Gastrocnemius medialis (tissue), 4 donors: Measurements from ENCODE around the gene PGGHG. TPM values are rescaled to one million over a fixed set of nuclear protein-coding genes. Genes with fewer than 3 reads are reported as not detected.
"Not testable (repeated sequence)": the region's sequence is repeated elsewhere in the genome, so short reads cannot be mapped to it uniquely, and the experiment has no call there.

Experiments
- ATAC-seq, 2 donors: fragments of 150-250 bp; one replicate each; pipeline ENCODE4 v1.9.1; 2016
- DNase-seq, 2 donors: peaks; one replicate each; pipeline ENCODE4 v3.0.0-alpha.2; 2019
- H3K27ac ChIP-seq, 4 donors: fragments of 200-600 bp; sonication (generic); 1 replicate in 1 of 4; 2 replicates in 3 of 4; pipeline ENCODE4 v1.5.1; 2016 to 2018; ENCODE audit warnings: mild to moderate bottlenecking in 2 of 4, moderate library complexity in 1 of 4
- H3K27me3 ChIP-seq, 3 donors: fragments of 200-600 bp; sonication (generic) in 2 of 3; 1 replicate in 1 of 3; 2 replicates in 2 of 3; pipeline versions ENCODE4 v1.5.1 to v1.6.0; 2016 to 2019; ENCODE audit warnings: mild to moderate bottlenecking in 1 of 3, moderate library complexity in 1 of 3
- H3K36me3 ChIP-seq, 2 donors: fragments of 200-600 bp; sonication (generic) in 1 of 2; one replicate each; pipeline ENCODE4 v1.5.1; 2017 to 2018
- H3K4me1 ChIP-seq, 2 donors: fragments of 200-600 bp; sonication (generic) in 1 of 2; one replicate each; pipeline ENCODE4 v1.5.1; 2016 to 2017; ENCODE audit warnings: mild to moderate bottlenecking in 2 of 2
- H3K4me3 ChIP-seq, 4 donors: fragments of 200-600 bp; sonication (generic) in 3 of 4; 1 replicate in 1 of 4; 2 replicates in 3 of 4; pipeline ENCODE4 v1.5.1; 2016 to 2019; ENCODE audit warnings: mild to moderate bottlenecking in 2 of 4
- H3K9me3 ChIP-seq, 3 donors: fragments of 200-600 bp; sonication (generic) in 2 of 3; 1 replicate in 1 of 3; 2 replicates in 2 of 3; pipeline ENCODE4 v1.5.1; 2016 to 2019
- CTCF ChIP-seq, 5 experiments: fragments of 450-650 bp in 3 of 5; fragments of 200-600 bp in 2 of 5; sonication (generic) in 2 of 5; IDR thresholded peaks in 4 of 5; conservative IDR thresholded peaks in 1 of 5; 1 replicate in 4 of 5; 2 replicates in 1 of 5; pipeline ENCODE4 v1.5.1; 2016 to 2019; ENCODE audit warnings: antibody characterized with exemption in 5 of 5, mild to moderate bottlenecking in 3 of 5, moderate library complexity in 3 of 5
- POLR2A ChIP-seq, 2 donors: fragments of 450-650 bp; IDR thresholded peaks; one replicate each; pipeline ENCODE4 v1.6.1; 2017; ENCODE audit warnings: antibody characterized with exemption in 2 of 2, mild to moderate bottlenecking in 2 of 2, moderate library complexity in 2 of 2
- in situ Hi-C, 4 donors: fragments of 200-750 bp; cut with MboI; loops; one replicate each; pipeline versions ENCODE4 v1.15.0 to v1.8.0; 2017; ENCODE audit warnings: low sequenced_read_pairs in 4 of 4
- intact Hi-C: fragments of 100-400 bp; cut with DNase I; formaldehyde crosslinking; loops from one replicate; pipeline ENCODE4 v1.15.1; 2023; ENCODE audit warnings: low total_unique reads
- total RNA-seq, 4 donors: library from RNA; depleted of rRNA; stranded (reverse); fragments of >200 nt; gene quantifications; one replicate each; pipeline versions ENCODE4 v1.1.0 to v1.2.3, GENCODE V29; 2016

The PGGHG gene
- total RNA-seq, 4 donors from 2014 or later = 0.98 to 3.4 (median 2.7) TPM

GRCh38 chr11:319121-319887 is 30.4 kb downstream of the PGGHG start:
- peaks cover 2 to 28% (median 5%) of the 10 kb centered on the region in 3 donors for H3K27me3 ChIP-seq
- peak overlapping the region; percentile 56 to 73 (median 66) for H3K4me3 ChIP-seq

DNA sequence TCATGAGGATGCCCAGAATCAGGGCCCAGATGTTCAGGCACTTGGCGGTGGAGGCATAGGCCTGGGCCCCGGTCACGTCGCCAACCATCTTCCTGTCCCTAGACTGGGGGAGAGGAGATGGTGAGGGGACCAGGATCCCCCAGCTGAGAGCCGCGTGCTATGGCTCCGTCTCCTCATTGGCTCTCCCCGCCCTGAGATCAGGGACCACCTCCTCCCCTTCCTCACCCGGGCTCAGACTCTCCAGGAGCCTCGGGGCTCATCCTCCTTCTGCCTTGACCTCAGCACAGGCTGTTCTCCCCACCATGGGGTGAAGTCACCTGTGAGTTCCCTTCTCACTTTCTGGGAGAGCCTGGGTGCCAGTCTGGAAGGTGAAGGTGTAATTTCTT is 31.0 kb downstream of the PGGHG start:
- H3K36me3 ChIP-seq, intact Hi-C loops, ATAC-seq, DNase-seq, in situ Hi-C loops, H3K4me1 ChIP-seq, H3K9me3 ChIP-seq: not testable (repeated sequence)
- peak overlapping the region; percentile 56 to 73 (median 66) for H3K4me3 ChIP-seq
- H3K27me3 ChIP-seq = peaks cover 2 to 28% (median 5%) of the 10 kb centered on the region in 3 donors
- peak overlapping the region; percentile 80 to 91 (median 86) for H3K27ac ChIP-seq

More at GRCh38 chr11:319121-319887, 30.4 kb downstream of the PGGHG start:
- H3K4me1 ChIP-seq, in situ Hi-C loops, DNase-seq, intact Hi-C loops, H3K36me3 ChIP-seq, H3K9me3 ChIP-seq: not testable (repeated sequence)
- peak; percentile 9 to 13 for ATAC-seq
- H3K27ac ChIP-seq = peak overlapping the region; percentile 79 to 91 (median 83)

- Histone ChIP-seq H3K4me3 (no peak overlapping the region), H3K36me3 (no peaks in the 10 kb centered on the region), H3K4me1 (peaks cover 18 to 33% of the 10 kb centered on the region in 2 donors), H3K27ac (peak overlapping the region; percentile 67 to 89 (median 80)), H3K9me3 (no peaks in the 10 kb centered on the region), H3K27me3 (peaks cover under 1 to 5% (median 2%) of the 10 kb centered on the region in 3 donors)
- ATAC-seq = no peak
- intact Hi-C loops = no loop called here
- no peak for DNase-seq
- TF ChIP-seq POLR2A (IDR thresholded peaks at IDR 0.05) = no peak
- TF ChIP-seq CTCF (IDR thresholded peaks at IDR 0.05 in 4 of 5, conservative IDR thresholded peaks at IDR 0.05 in 1 of 5) = no peak
- in situ Hi-C loops = no loop called here
Measured at GRCh38 chr11:324156-324555, 35.2 kb downstream of the PGGHG start.

DNA sequence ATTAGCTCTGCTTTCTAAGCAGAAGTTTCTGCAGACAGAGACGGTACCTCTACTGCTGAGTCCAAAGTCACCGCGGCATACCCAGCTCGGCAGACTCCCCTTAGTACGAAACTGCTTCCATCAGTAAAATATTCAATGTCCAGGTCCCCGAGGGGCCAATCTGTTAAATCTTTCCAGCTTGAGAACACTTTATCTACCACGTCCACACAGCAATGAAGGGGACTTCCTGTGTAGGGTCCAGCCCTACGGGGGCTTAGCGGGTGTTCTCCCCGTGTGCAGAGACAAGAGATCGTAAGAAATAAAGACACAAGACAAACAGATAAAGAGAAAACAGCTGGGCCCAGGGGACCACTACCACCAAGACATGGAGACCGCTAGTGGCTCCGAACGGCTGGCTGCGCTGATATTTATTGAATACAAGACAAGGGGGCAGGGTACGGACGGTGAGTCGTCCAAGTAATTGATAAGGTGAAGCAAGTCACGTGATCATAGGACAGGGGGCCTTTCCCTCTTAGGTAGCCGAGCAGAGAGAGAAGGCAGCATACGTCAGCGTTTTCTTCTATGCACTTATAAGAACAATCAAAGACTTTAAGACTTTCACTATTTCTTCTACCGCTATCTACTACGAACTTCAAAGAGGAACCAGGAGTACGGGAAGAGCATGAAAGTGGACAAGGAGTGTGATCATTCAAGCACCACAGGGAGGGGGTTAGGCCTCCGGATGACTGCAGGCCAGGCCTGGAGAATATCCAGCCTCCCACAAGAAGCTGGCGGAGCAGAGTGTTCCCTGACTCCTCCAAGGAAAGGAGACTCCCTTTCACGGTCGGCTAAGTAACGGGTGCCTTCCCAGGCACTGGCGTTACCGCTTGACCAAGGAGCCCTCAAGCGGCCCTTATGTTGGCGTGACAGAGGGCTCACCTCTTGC is 35.9 kb downstream of the PGGHG start:
- H3K27me3 ChIP-seq, in situ Hi-C loops, intact Hi-C loops, ATAC-seq, H3K9me3 ChIP-seq, H3K36me3 ChIP-seq: not testable (repeated sequence)
- peak in 1 of 2 donors; percentile 74 for DNase-seq
- Histone ChIP-seq H3K4me3 (peak overlapping the region in 3 of 4 donors; percentile 1 to 22 (median 10)), H3K27ac (peak overlapping the region; percentile 79 to 89 (median 84)), H3K4me1 (peaks cover 18 to 33% of the 10 kb centered on the region in 2 donors)

- no peak overlapping the region for H3K4me3 ChIP-seq
- no peaks in the 10 kb centered on the region for H3K27me3 ChIP-seq
- ATAC-seq (no peak), DNase-seq (no peak)
- peaks cover 18 to 33% of the 10 kb centered on the region in 2 donors for H3K4me1 ChIP-seq
- in situ Hi-C loops (no loop called here), intact Hi-C loops (no loop called here)
- no peaks in the 10 kb centered on the region for H3K9me3 ChIP-seq
- H3K27ac ChIP-seq = peak overlapping the region; percentile 79 to 89 (median 84)
- no peaks in the 10 kb centered on the region for H3K36me3 ChIP-seq
- TF ChIP-seq CTCF (IDR thresholded peaks at IDR 0.05 in 4 of 5, conservative IDR thresholded peaks at IDR 0.05 in 1 of 5) = no peak
- TF ChIP-seq POLR2A (IDR thresholded peaks at IDR 0.05) = no peak
Measured at GRCh38 chr11:325796-326591, 37.1 kb downstream of the PGGHG start.
